Kidney epithelial cell (primary cell): Measurements from ENCODE around the gene PDCD5. TPM values are rescaled to one million over a fixed set of nuclear protein-coding genes. Genes with fewer than 3 reads are reported as not detected.
A peak's percentile ranks its signal among the peaks of the same experiment; 100 is the strongest.
"Not testable (repeated sequence)": the region's sequence is repeated elsewhere in the genome, so short reads cannot be mapped to it uniquely, and the experiment has no call there.

ENCODE experiments used
- DNase-seq: peaks from one replicate; pipeline ENCODE4 v3.0.0-alpha.2; 2010; ENCODE audit warnings: low read depth
- H3K27me3 ChIP-seq: 2 replicates; pipeline ENCODE4 v1.6.0; 2011; ENCODE audit warnings: low read length; ENCODE audit not compliant: control insufficient read depth, insufficient read depth
- H3K36me3 ChIP-seq: 2 replicates; pipeline ENCODE4 v1.5.1; 2011; ENCODE audit warnings: low read length; ENCODE audit not compliant: control insufficient read depth, insufficient read depth
- H3K4me3 ChIP-seq: 2 replicates; pipeline ENCODE4 v1.5.1; 2011; ENCODE audit warnings: low read depth, mild to moderate bottlenecking, control low read depth, low read length
- CTCF ChIP-seq: IDR thresholded peaks from 2 replicates; pipeline ENCODE4 v1.5.1; 2011; ENCODE audit warnings: mild to moderate bottlenecking, moderate library complexity, low read length, control low read depth, inconsistent platforms; ENCODE audit not compliant: insufficient read depth, poor library complexity, severe bottlenecking
- total RNA-seq: library from RNA; depleted of rRNA; stranded (reverse); fragments of >200 nt; gene quantifications from 2 replicates; pipeline ENCODE4 v1.2.3, GENCODE V29; 2015

The PDCD5 gene
- total RNA-seq, 1 donor from 2014 or later: 246 TPM

GRCh38 chr19:32573492-32573794, 7.5 kb upstream of the PDCD5 start:
- no peak for DNase-seq
- Histone ChIP-seq H3K4me3 (no peak overlapping the region), H3K36me3 (no peaks in the 10 kb centered on the region), H3K27me3 (peaks cover 4% of the 10 kb centered on the region)
- TF ChIP-seq CTCF: no peak

- Histone ChIP-seq H3K4me3 (no peak overlapping the region), H3K36me3 (no peaks in the 10 kb centered on the region), H3K27me3 (no peaks in the 10 kb centered on the region)
- TF ChIP-seq CTCF: no peak
- DNase-seq: no peak
Observed at GRCh38 chr19:32576790-32577189, 4.2 kb upstream of the PDCD5 start.

DNA sequence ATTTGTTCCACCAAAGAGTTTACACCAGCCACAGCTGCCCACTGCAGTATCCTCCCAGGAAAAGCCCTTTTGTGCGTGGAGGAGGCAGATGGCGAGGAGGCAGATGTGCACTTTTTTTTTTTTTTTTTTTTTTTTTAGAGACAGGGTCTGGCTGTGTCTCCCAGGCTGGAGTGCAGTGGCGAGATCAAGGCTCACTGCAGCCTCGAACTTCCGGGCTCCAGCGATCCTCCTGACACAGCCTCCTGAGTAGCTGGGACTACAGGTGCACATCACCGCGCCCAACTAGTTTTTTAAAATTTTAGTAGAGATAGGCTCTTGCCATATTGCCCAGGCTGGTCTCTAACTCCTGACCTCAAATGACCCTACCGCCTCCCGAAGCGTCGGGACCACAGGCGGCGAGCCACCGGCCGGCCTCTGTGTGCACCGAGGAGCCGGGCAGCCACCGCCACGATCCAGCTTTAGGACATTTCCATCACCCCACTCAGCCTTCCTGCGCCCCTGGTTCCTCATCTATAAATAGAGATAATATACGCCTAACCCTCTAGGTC, 563 bp upstream of the PDCD5 start:
- Histone ChIP-seq H3K27me3 (no peaks in the 10 kb centered on the region), H3K4me3 (peak overlapping the region; percentile 85), H3K36me3 (no peaks in the 10 kb centered on the region)
- no peak for TF ChIP-seq CTCF
- no peak for DNase-seq

- H3K27me3 ChIP-seq: no peaks in the 10 kb centered on the region
- peak overlapping the region; percentile 85 for H3K4me3 ChIP-seq
- peaks cover 2% of the 10 kb centered on the region for H3K36me3 ChIP-seq
- no peak for TF ChIP-seq CTCF
- DNase-seq: peak; percentile 7
Observed at GRCh38 chr19:32581705-32582179, 752 bp downstream of the PDCD5 start.

DNA sequence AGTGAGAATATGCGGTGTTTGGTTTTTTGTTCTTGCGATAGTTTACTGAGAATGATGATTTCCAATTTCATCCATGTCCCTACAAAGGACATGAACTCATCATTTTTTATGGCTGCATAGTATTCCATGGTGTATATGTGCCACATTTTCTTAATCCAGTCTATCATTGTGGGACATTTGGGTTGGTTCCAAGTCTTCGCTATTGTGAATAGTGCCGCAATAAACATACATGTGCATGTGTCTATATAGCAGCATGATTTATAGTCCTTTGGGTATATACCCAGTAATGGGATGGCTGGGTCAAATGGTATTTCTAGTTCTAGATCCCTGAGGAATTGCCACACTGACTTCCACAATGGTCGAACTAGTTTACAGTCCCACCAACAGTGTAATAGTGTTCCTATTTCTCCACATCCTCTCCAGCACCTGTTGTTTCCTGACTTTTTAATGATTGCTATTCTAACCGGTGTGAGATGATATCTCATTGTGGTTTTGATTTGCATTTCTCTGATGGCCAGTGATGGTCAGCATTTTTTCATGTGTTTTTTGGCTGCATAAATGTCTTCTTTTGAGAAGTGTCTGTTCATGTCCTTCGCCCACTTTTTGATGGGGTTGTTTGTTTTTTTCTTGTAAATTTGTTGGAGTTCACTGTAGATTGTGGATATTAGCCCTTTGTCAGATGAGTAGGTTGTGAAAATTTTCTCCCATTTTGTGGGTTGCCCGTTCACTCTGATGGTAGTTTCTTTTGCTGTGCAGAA, 6.9 kb downstream of the PDCD5 start:
- not testable (repeated sequence) for H3K4me3 ChIP-seq, H3K27me3 ChIP-seq, DNase-seq, H3K36me3 ChIP-seq

- no peak for TF ChIP-seq CTCF
- H3K36me3 ChIP-seq: peaks cover 2% of the 10 kb centered on the region
- H3K27me3 ChIP-seq: no peaks in the 10 kb centered on the region
- H3K4me3 ChIP-seq: no peak overlapping the region
- no peak for DNase-seq
Observed at GRCh38 chr19:32594021-32594420, 13.0 kb downstream of the PDCD5 start.
